Neuronal stem cell (in vitro differentiated cells): ENCODE measurements around the gene GID8.
A peak's percentile ranks its signal among the peaks of the same experiment; 100 is the strongest.

Experiments used
- DNase-seq: peaks from one replicate; pipeline ENCODE4 v3.0.0-alpha.2; 2013; ENCODE audit warnings: low spot score
- H2AFZ ChIP-seq: one replicate; pipeline ENCODE4 v1.6.1; 2013; ENCODE audit warnings: mild to moderate bottlenecking, low read length, inconsistent platforms
- H2AK5ac ChIP-seq: 2 replicates; pipeline ENCODE4 v1.6.1; 2013; ENCODE audit warnings: low read depth, mild to moderate bottlenecking, inconsistent platforms, low read length, moderate library complexity, mixed read lengths
- H2BK120ac ChIP-seq: 2 replicates; pipeline ENCODE4 v1.6.1; 2013; ENCODE audit warnings: low read depth, mild to moderate bottlenecking, inconsistent platforms, low read length, moderate library complexity, mixed read lengths
- H2BK12ac ChIP-seq: one replicate; pipeline ENCODE4 v1.6.1; 2013; ENCODE audit warnings: low read length, inconsistent platforms
- H2BK15ac ChIP-seq: 2 replicates; pipeline ENCODE4 v1.6.1; 2013; ENCODE audit warnings: mild to moderate bottlenecking, low read length, inconsistent platforms, mixed read lengths
- H2BK5ac ChIP-seq: one replicate; pipeline ENCODE4 v1.6.1; 2013; ENCODE audit warnings: inconsistent platforms, mild to moderate bottlenecking, low read length, moderate library complexity
- H3K14ac ChIP-seq: one replicate; pipeline ENCODE4 v1.6.1; 2013; ENCODE audit warnings: low read length, inconsistent platforms
- H3K18ac ChIP-seq: 2 replicates; pipeline ENCODE4 v1.6.1; 2013; ENCODE audit warnings: low read length, inconsistent platforms
- H3K23ac ChIP-seq: 2 replicates; pipeline ENCODE4 v1.6.1; 2013; ENCODE audit warnings: low read depth, mild to moderate bottlenecking, mixed read lengths, low read length, inconsistent platforms; ENCODE audit not compliant: poor library complexity
- H3K27ac ChIP-seq: replicated peaks from 3 replicates; pipeline ENCODE4 v1.5.1; 2013; ENCODE audit warnings: low read length, inconsistent platforms
- H3K27me3 ChIP-seq, 3 experiments: 2 replicates each; pipeline ENCODE4 v1.6.1; 2013; ENCODE audit warnings: low read length in 3 of 3, mild to moderate bottlenecking in 2 of 3, inconsistent platforms in 1 of 3, low read depth in 1 of 3, mixed read lengths in 1 of 3, moderate library complexity in 1 of 3; ENCODE audit not compliant: control insufficient read depth in 3 of 3, insufficient read depth in 3 of 3
- H3K36me3 ChIP-seq, 2 donors: replicated peaks in 1 of 2; 2 replicates each; pipeline ENCODE4 v1.6.1; 2013; ENCODE audit warnings: low read length in 2 of 2; ENCODE audit not compliant: control insufficient read depth in 2 of 2, insufficient read depth in 2 of 2
- H3K4ac ChIP-seq: 2 replicates; pipeline ENCODE4 v1.6.1; 2013; ENCODE audit warnings: inconsistent platforms, mild to moderate bottlenecking, low read length, moderate library complexity
- H3K4me1 ChIP-seq, 2 donors: 1 replicate in 1 of 2; 2 replicates in 1 of 2; pipeline ENCODE4 v1.6.1; 2013; ENCODE audit warnings: low read length in 2 of 2, low read depth in 1 of 2; ENCODE audit not compliant: control insufficient read depth in 2 of 2, insufficient read depth in 1 of 2
- H3K4me2 ChIP-seq: one replicate; pipeline ENCODE4 v1.6.1; 2013; ENCODE audit warnings: mild to moderate bottlenecking, low read length, inconsistent platforms; ENCODE audit not compliant: insufficient read depth, poor library complexity, severe bottlenecking
- H3K4me3 ChIP-seq, 2 donors: 2 replicates each; pipeline ENCODE4 v1.5.1; 2013; ENCODE audit warnings: low read length in 2 of 2, mild to moderate bottlenecking in 2 of 2, inconsistent platforms in 1 of 2, moderate library complexity in 1 of 2
- H3K79me1 ChIP-seq: one replicate; pipeline ENCODE4 v1.6.1; 2013; ENCODE audit warnings: low read depth, mild to moderate bottlenecking, inconsistent platforms, low read length, moderate library complexity
- H3K9ac ChIP-seq: one replicate; pipeline ENCODE4 v1.6.1; 2013; ENCODE audit warnings: mild to moderate bottlenecking, low read depth, low read length, inconsistent platforms; ENCODE audit not compliant: poor library complexity
- H3K9me3 ChIP-seq, 2 donors: replicated peaks in 1 of 2; 2 replicates each; pipeline versions ENCODE3 to v1.6.1; 2013; ENCODE audit warnings: low read length in 2 of 2, mild to moderate bottlenecking in 2 of 2, inconsistent platforms in 1 of 2, low read depth in 1 of 2, mixed read lengths in 1 of 2, moderate library complexity in 1 of 2; ENCODE audit not compliant: control insufficient read depth in 2 of 2, insufficient read depth in 1 of 2
- H4K8ac ChIP-seq: one replicate; pipeline ENCODE4 v1.6.1; 2013; ENCODE audit warnings: low read depth, mild to moderate bottlenecking, inconsistent platforms, low read length, moderate library complexity
- H4K91ac ChIP-seq: one replicate; pipeline ENCODE4 v1.6.1; 2013; ENCODE audit warnings: low read length, low read depth, mild to moderate bottlenecking, inconsistent platforms; ENCODE audit not compliant: poor library complexity
- WGBS, 2 donors: extraction: QIAGEN DNeasy Blood & Tissue Kit; methylation state at CpG; one replicate each; pipeline ENCODE4 v1.1.7; 2013; ENCODE audit warnings: missing lambda C conversion rate in 2 of 2, mixed read lengths in 1 of 2; ENCODE audit not compliant: insufficient read length in 2 of 2, insufficient replicate concordance in 1 of 2; ENCODE audit errors: extremely low coverage in 2 of 2; 5-methylcytosine and 5-hydroxymethylcytosine counted together

The GID8 gene

DNA sequence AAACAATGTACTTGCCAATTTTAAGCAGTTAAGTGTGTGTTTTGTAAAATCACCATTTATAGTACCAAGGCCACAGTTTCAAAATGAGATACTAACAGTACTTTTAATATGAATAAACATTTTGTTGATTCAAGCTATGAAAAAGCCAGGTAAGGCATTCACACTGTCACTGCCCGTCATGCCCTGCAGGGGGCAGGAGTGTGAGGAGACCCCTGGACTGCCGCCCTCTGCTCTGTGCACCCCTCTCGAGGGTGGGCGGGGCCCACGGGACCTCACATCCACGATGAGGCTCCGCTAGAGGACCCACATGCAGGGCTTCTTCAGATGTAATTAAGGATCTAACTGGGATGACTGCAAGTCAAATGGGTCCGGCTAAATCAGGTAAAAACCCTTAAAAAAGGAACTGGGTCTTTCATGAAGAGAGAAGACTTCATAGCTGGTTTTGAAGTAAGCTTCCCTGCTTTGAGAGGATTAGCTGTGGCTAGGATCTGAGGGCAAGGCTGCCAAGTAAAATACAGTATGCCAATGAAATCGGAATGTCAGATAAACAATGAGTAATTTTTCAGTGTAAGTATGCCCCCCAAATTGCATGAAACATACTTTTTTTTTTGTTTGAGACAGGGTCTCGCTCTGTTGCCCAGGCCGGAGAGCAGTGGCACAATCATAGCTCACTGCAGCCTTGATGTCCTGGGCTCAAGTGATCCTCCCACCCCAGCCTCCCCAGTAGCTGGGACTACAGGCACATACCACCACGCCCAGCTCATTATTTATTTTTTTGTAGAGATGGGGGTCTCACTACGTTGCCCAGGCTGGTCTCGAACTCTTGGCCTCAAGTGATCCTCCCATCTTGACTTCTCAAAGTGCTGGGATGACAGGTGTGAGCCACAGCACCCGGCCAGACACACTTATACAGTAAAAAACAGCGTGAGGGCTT lies 30.3 kb upstream of the GID8 start:
- no peak overlapping the region for H2BK15ac ChIP-seq
- no peak overlapping the region for H3K4me3 ChIP-seq
- H3K9me3 ChIP-seq, result no peaks in the 10 kb centered on the region
- H3K4ac ChIP-seq, result no peak overlapping the region
- H2BK120ac ChIP-seq, result no peak overlapping the region
- H3K36me3 ChIP-seq, result peaks cover 73 to 100% of the 10 kb centered on the region in 2 donors
- H2AK5ac ChIP-seq, result no peak overlapping the region
- no peaks in the 10 kb centered on the region for H3K4me1 ChIP-seq
- H3K18ac ChIP-seq, result no peak overlapping the region
- no peak overlapping the region for H3K9ac ChIP-seq
- H2BK12ac ChIP-seq, result no peak overlapping the region
- H3K4me2 ChIP-seq, result no peak overlapping the region
- H4K8ac ChIP-seq, result no peak overlapping the region
- no CpG with 5 or more reads among the region's 16 CpGs for WGBS, 2 donors
- no peak for DNase-seq
- no peak overlapping the region for H2BK5ac ChIP-seq
- no peak overlapping the region for H2AFZ ChIP-seq
- no peak overlapping the region for H3K27ac ChIP-seq
- H4K91ac ChIP-seq, result no peak overlapping the region
- H3K23ac ChIP-seq, result no peak overlapping the region
- H3K14ac ChIP-seq, result no peak overlapping the region
- H3K79me1 ChIP-seq, result peaks cover 11% of the 10 kb centered on the region
- H3K27me3 ChIP-seq, result no peaks in the 10 kb centered on the region

DNA sequence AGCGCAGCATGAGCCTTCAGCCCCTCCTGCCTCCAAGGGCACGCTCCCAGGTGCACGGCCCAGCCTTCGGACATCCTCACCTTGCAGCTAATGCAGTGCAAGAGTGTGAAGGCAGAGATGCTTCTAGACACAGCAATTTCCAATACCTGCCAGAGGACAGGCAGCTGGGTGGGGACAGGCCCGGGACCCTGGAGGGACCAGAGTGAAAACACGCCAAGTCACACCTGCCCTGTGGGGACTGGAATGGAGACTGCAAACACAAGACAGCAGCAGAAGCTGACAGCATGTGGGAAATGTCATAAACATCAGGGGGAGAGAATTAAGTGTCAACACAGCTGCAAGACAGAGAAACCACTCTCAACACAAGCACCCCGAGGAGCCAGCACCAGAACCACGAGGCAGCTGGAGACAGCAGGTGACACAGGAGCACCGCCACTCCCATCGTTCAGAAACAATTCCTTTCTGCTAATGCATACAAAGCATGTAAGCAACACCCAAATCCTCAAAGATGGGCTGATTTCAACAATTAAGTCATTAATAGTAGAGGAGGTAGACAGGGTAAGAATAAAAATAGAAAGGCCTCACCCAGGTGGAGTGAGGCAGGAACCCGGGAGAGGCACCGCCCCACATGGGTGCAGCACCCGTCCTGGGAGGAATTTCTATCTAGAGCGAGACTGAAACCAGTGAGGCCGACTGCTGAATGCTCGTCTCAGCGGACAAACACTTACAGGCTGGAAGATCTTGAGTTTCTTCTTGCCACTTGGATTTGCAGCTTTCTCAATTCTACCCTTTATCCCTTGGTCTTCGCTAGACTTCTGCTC lies 28.8 kb upstream of the GID8 start:
- Histone ChIP-seq H3K36me3 (peaks cover 68 to 99% of the 10 kb centered on the region in 2 donors), H3K9ac (no peak overlapping the region), H2BK120ac (no peak overlapping the region), H3K4ac (no peak overlapping the region), H2BK5ac (no peak overlapping the region), H3K79me1 (peaks cover 13% of the 10 kb centered on the region), H3K4me2 (no peak overlapping the region), H3K9me3 (no peaks in the 10 kb centered on the region), H3K18ac (no peak overlapping the region), H3K14ac (no peak overlapping the region), H3K4me3 (no peak overlapping the region), H2BK15ac (no peak overlapping the region), H2BK12ac (no peak overlapping the region), H3K23ac (no peak overlapping the region), H3K4me1 (peaks cover 0 to 4% of the 10 kb centered on the region in 2 donors), H4K8ac (no peak overlapping the region), H3K27ac (no peak overlapping the region), H3K27me3 (no peaks in the 10 kb centered on the region), H2AK5ac (no peak overlapping the region), H4K91ac (no peak overlapping the region), H2AFZ (no peak overlapping the region)
- no CpG with 5 or more reads among the region's 18 CpGs for WGBS, 2 donors
- DNase-seq, result no peak

DNA sequence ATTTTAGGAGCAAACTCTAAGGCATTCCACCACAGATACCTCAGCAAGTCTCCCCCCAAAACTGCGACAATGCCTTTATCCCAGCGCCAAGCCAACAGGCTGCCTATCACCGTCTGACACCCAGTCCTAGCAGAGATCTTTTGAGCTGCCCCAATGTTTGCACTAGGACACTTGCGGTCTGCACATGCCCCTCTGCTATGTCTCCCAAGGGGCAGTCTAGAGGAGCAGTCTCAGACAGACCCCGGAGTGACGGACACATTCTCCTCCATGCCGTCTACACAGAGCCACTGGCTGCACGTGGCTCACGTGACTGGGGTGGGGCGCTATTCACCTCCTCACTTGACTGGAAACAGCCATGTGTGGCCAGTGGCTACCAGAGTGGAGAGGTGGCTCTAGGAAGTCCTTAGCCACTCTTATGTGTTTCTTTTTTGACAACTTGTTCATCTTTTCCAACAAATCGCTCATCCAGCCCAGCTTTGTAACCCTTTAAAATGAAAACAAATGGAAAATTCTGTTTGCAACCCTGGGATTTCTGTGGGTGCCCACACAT lies 27.7 kb upstream of the GID8 start:
- Histone ChIP-seq H3K27ac (no peak overlapping the region), H3K9me3 (no peaks in the 10 kb centered on the region), H3K4me1 (peaks cover 4 to 14% of the 10 kb centered on the region in 2 donors), H3K4me2 (no peak overlapping the region), H3K27me3 (no peaks in the 10 kb centered on the region), H3K18ac (no peak overlapping the region), H2AFZ (no peak overlapping the region), H3K4me3 (no peak overlapping the region), H4K91ac (no peak overlapping the region), H4K8ac (peak overlapping the region; percentile 74), H3K14ac (no peak overlapping the region), H2BK120ac (no peak overlapping the region), H3K23ac (no peak overlapping the region), H3K9ac (no peak overlapping the region), H2BK15ac (no peak overlapping the region), H3K79me1 (peaks cover 13% of the 10 kb centered on the region), H3K36me3 (peaks cover 62 to 91% of the 10 kb centered on the region in 2 donors), H2BK12ac (no peak overlapping the region), H2AK5ac (no peak overlapping the region), H2BK5ac (no peak overlapping the region), H3K4ac (no peak overlapping the region)
- DNase-seq, result no peak
- WGBS, 2 donors, result no CpG with 5 or more reads among the region's 11 CpGs
